ENCODE measurements around the gene LRRC73.
A peak's percentile ranks its signal among the peaks of the same experiment; 100 is the strongest.
"Not testable (repeated sequence)": the region's sequence is repeated elsewhere in the genome, so short reads cannot be mapped to it uniquely, and the experiment has no call there.

LRRC73 gene, protein sequence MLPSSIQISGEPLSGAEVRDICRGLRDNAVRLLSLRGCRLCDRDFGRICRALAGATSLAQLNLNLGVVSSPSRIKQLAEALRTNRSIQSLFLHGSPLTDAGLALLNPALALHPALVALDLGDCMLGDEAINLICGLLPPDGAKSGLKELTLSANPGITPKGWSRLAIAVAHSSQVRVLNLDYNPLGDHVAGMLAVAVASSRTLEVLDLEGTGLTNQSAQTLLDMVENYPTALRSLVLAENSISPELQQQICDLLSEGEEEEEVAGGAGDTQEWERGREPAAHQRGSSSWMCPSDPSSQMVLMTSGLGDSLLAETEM

DNA sequence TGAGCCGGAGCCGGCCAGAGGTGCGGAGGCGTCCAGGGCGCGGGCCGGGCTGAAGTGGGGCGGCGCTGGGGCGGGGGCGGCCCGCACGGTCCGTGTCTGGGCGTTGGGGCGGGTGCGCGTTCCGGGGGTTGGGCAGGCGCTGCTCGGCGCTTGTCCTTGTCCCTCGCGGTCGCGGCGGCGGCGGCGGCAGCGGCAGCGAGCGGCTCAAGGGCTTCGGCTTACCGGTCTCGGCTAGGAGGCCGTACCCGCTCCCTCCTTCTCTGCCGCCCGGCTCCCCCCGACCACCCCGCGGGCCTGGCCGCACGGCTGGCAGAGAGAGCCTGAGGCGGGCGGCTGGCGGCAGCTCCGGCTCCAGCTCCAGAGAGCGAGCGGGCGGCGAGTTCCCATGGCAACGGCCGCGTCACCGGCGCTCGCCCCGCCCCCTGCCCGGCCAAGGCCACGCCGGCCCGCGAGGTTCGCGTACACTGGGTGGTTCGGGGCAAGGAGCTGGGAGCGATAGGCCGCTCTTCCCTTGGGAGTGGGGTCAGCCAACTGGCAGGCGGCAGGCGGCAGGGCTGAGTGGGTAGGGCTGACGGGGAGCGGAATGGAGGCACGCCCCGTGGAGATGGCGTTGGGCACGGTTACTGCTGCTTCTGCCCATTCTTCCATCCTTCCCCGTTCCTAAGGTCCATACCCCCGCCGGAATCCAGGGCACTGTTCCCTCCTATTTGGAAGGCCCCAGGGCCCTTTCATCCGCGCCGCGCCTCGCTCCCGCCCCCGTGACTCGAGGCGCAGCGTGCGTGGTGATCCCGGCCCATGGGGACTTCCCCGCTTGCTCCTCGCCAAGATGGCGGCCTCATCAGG is at the start of gene LRRC73:
Gene LRRC73, minus strand, starts transcription at position 363 of the 843 bp plus-strand sequence. CDS start 561 bp downstream, outside the sequence.
- H3K4me3 ChIP-seq (replicated peaks in 1 of 2; ENCODE audit: low read depth in 2 of 2, low read length in 2 of 2), result peak within 1 kb of the TSS; percentile 40 to 60
- TF ChIP-seq, protein P1, sequence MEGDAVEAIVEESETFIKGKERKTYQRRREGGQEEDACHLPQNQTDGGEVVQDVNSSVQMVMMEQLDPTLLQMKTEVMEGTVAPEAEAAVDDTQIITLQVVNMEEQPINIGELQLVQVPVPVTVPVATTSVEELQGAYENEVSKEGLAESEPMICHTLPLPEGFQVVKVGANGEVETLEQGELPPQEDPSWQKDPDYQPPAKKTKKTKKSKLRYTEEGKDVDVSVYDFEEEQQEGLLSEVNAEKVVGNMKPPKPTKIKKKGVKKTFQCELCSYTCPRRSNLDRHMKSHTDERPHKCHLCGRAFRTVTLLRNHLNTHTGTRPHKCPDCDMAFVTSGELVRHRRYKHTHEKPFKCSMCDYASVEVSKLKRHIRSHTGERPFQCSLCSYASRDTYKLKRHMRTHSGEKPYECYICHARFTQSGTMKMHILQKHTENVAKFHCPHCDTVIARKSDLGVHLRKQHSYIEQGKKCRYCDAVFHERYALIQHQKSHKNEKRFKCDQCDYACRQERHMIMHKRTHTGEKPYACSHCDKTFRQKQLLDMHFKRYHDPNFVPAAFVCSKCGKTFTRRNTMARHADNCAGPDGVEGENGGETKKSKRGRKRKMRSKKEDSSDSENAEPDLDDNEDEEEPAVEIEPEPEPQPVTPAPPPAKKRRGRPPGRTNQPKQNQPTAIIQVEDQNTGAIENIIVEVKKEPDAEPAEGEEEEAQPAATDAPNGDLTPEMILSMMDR (IDR thresholded peaks at IDR 0.05; ENCODE audit: low read depth, low read length), result no peak
- DNase-seq (ENCODE audit: low read depth in 2 of 2), result peak; percentile 80 to 92

DNA sequence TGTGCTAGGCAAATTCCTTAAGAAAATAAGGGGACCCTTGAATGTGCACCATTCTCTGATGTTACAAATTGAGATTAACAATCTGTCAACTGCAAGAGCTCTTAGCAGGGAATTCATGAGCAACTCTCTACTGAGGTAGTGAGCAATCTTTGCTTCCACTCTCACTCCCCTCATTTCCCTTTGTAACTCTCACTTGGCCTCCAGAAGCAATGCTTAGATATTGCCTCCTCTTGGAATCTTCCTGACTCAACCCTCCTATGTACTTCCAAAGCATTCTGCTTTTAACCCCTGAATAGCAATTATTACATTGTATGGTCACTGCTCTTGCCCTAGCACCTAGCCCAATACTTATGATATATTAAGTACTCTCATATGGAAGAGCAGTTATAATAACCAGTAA is 49.2 kb upstream of the LRRC73 start:
- no peak for DNase-seq (ENCODE audit: low read depth in 2 of 2)

DNA sequence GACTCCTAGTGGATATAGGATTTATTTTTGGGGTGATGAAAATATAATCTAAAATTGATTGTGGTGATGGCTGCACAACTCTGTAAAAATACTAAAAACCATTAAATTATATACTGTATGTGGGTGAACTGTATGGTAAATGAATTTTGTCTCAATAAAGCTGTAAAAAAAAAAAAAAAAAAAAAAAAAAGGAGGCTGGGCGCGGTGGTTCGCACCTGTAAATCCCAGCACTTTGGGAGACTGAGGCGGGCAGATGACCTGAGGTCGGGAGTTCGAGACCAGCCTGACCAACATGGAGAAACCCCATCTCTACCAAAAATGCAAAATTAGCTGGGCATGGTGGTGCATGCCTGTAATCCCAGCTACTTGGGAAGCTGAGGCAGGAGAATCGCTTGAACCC is 47.5 kb upstream of the LRRC73 start:
- H3K4me3 ChIP-seq (replicated peaks in 1 of 2; ENCODE audit: low read depth in 2 of 2, low read length in 2 of 2); DNase-seq (ENCODE audit: low read depth in 2 of 2): not testable (repeated sequence)

More for the DNA sequence above, 49.2 kb upstream of the LRRC73 start:
- H3K4me3 ChIP-seq (replicated peaks in 1 of 2; ENCODE audit: low read depth in 2 of 2, low read length in 2 of 2), result no peak overlapping the region
- TF ChIP-seq, protein P1 (IDR thresholded peaks at IDR 0.05; ENCODE audit: low read depth, low read length), result no peak

DNA sequence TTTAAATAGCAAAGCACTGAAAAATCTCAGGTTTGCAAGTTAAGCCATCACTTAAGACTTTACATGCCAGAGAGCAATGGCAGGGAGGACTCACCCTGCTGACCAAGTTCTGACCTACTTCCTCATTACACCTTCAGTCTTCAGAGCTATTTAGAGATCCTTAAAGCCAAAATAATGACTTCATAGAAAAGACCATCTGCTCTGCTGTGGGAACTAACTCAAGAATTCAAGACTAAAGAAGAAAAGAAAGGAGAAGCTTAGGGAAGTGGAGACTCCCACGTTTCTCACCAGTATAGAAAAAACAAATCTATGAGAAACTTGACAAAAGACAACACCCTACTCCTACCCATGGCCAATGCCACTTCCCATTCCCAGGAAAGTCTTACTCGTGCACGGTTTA is 37.1 kb upstream of the LRRC73 start:
- TF ChIP-seq, protein P1 (IDR thresholded peaks at IDR 0.05; ENCODE audit: low read depth, low read length), result no peak
- DNase-seq (ENCODE audit: low read depth in 2 of 2), result no peak
- no peak overlapping the region for H3K4me3 ChIP-seq (replicated peaks in 1 of 2; ENCODE audit: low read depth in 2 of 2, low read length in 2 of 2)

DNA sequence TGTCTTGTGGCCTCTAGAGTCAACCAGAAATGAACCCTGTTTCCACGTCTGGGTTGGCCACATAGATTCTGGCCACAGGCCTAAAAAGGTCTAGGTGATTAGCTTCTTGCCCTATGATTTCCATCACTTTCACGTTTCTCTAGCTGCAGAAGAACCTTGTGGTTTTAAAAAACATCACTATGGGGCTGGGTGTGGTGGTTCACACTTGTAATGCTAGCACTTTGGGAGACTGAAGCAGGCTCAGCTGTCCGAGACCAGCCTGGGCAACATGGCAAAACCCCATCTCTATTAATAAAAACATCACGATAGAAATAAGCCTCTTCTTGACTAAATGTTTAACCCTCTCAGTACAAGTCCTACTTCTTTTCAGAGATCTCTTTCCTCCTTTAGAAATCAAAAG is 34.3 kb upstream of the LRRC73 start:
- TF ChIP-seq, protein P1 (IDR thresholded peaks at IDR 0.05; ENCODE audit: low read depth, low read length), result no peak
- H3K4me3 ChIP-seq (replicated peaks in 1 of 2; ENCODE audit: low read depth in 2 of 2, low read length in 2 of 2), result no peak overlapping the region
- DNase-seq (ENCODE audit: low read depth in 2 of 2), result no peak

DNA sequence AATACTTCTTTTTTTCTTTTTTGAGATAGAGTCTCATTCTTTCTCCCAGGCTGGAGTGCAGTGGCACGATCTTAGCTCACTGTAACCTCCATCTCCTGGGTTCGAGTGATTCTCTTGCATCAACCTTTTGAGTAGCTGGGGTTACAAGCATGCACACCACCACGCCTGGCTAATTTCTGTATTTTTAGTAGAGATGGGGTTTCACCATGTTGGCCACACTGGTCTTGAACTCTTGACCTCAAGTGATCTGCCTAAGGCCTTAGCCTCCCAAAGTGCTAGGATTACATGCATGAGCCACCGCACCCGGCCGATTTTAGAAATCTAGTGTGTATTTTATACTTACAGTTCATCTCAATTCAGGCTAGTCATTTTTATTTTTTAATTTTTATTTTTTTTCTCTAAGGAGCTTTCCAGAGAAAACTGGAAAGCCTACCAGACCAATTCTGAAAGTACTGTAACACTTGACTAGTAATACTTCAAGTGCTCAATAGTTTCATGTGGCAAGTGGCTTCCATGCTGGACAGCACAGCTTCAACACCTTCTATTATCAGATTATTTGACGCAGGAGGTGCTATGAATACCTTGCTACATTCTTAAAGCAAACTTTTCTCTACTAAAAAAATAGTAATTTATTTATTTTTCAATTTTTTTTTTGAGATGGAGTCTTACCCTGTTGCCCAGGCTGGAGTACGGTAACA is 31.8 kb upstream of the LRRC73 start:
- no peak for DNase-seq (ENCODE audit: low read depth in 2 of 2)
- H3K4me3 ChIP-seq (replicated peaks in 1 of 2; ENCODE audit: low read depth in 2 of 2, low read length in 2 of 2), result no peak overlapping the region
- TF ChIP-seq, protein P1 (IDR thresholded peaks at IDR 0.05; ENCODE audit: low read depth, low read length), result no peak

DNA sequence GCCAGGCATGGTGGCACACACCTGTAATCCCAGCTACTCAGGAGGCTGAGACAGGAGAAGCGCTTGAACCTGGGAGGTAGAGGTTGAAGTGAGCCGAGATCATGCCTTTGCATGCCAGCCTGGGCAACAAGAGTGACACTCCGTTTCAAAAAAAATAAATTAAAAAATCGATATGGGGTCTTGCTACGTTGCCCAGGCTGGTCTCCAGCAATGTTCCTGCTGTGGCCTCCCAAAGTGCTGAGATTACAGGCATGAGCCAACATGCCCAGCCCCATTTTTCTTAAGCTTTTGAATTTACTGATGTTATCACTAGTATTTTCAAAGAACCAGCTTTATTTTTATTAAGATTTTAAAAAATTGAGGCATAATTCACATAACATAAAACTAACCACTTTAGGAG is 30.4 kb upstream of the LRRC73 start:
- TF ChIP-seq, protein P1 (IDR thresholded peaks at IDR 0.05; ENCODE audit: low read depth, low read length), result no peak
- DNase-seq (ENCODE audit: low read depth in 2 of 2), result no peak
- no peak overlapping the region for H3K4me3 ChIP-seq (replicated peaks in 1 of 2; ENCODE audit: low read depth in 2 of 2, low read length in 2 of 2)

DNA sequence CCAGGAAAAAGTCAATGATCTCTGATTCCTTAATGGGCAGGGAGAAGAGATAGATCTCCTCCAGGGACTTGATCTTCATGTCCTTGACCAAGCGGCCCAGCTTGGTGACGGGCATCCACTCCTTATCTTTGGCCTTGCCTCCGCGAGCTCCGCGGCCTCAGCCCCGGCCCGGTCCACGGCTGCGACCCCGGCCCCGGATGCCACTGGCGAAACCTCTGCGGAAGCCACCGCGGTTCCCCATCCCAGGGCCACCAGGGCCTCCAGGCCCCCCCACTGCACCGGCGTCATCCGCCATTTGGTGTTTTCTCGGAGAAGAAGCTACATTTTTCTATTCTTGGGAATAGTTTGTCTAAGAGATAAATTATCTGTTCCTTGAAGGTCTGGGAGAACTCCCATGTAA is 29.3 kb upstream of the LRRC73 start:
- not testable (repeated sequence) for H3K4me3 ChIP-seq (replicated peaks in 1 of 2; ENCODE audit: low read depth in 2 of 2, low read length in 2 of 2); DNase-seq (ENCODE audit: low read depth in 2 of 2)

DNA sequence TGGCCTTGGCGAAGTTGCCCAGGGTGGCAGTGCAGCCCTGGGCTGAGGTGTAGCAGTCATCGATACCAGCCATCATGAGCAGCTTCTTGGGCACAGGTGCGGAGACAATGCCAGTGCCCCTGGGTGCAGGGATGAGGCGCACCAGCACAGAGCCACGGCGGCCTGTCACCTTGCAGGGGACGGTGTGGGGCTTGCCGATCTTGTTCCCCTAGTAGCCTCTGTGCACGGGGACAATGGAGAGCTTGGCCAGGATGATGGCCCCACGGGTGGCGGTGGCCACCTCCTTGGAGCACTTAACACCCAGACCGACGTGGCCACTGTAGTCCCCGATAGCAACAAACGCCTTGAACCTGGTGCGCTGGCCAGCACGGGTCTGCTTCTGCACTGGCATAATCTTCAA is 28.8 kb upstream of the LRRC73 start:
- not testable (repeated sequence) for DNase-seq (ENCODE audit: low read depth in 2 of 2); H3K4me3 ChIP-seq (replicated peaks in 1 of 2; ENCODE audit: low read depth in 2 of 2, low read length in 2 of 2)
